PFSK-1 (cell line): ENCODE results near the gene PTPN7.

ENCODE experiments used
- FOXP2 ChIP-seq: optimal IDR thresholded peaks from 2 replicates; pipeline ENCODE3; 2011; ENCODE audit warnings: borderline replicate concordance, control low read depth, inconsistent platforms; ENCODE audit not compliant: insufficient read depth; ENCODE audit errors: extremely low read length, extremely low read depth
- POLR2AphosphoS5 ChIP-seq: IDR thresholded peaks from 2 replicates; pipeline ENCODE4 v1.6.1; 2012; ENCODE audit warnings: low read depth, mild to moderate bottlenecking, control low read depth, low read length, moderate library complexity
- REST ChIP-seq, 2 experiments: IDR thresholded peaks; 2 replicates each; pipeline versions ENCODE4 v1.6.1 to v1.8.0; 2011 to 2012; ENCODE audit warnings: low read depth in 2 of 2, low read length in 2 of 2, control low read depth in 1 of 2, inconsistent platforms in 1 of 2, mild to moderate bottlenecking in 1 of 2, moderate library complexity in 1 of 2; ENCODE audit not compliant: insufficient read depth in 1 of 2
- SIN3A ChIP-seq: IDR thresholded peaks from 2 replicates; pipeline ENCODE4 v1.6.1; 2012; ENCODE audit warnings: mild to moderate bottlenecking, low read length, moderate library complexity, borderline replicate concordance; ENCODE audit not compliant: insufficient read depth
- TAF1 ChIP-seq: IDR thresholded peaks from 2 replicates; pipeline ENCODE4 v1.6.1; 2012; ENCODE audit warnings: low read length, control low read depth, borderline replicate concordance; ENCODE audit not compliant: insufficient read depth

PTPN7 gene

DNA sequence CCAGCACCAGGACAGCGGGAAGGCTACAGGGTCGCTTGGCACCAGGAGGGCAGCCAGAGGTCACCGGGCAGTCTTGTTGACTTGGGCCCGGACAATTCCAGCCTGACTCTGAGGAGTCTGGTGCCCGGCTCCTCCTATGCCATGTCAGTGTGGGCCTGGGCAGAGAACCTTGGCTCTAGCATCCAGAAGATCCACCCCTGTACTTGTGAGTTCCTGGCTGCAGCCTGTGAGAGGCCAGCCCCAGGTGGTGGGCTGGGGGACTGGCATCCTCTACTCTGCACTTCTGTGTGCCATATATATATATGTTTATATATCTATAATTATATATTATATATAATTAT, 11.6 kb upstream of the PTPN7 start:
- no peak for TF ChIP-seq REST (IDR thresholded peaks at IDR 0.05; ENCODE audit: insufficient read depth in 1 of 2, low read depth in 2 of 2, low read length in 2 of 2)
- TF ChIP-seq SIN3A, result no peak
- TF ChIP-seq TAF1, result no peak
- TF ChIP-seq FOXP2, result no peak
- TF ChIP-seq POLR2AphosphoS5, result no peak

GRCh38 chr1:202171292-202172014, 11.1 kb upstream of the PTPN7 start:
- no peak for TF ChIP-seq REST (IDR thresholded peaks at IDR 0.05; ENCODE audit: insufficient read depth in 1 of 2, low read depth in 2 of 2, low read length in 2 of 2)

DNA sequence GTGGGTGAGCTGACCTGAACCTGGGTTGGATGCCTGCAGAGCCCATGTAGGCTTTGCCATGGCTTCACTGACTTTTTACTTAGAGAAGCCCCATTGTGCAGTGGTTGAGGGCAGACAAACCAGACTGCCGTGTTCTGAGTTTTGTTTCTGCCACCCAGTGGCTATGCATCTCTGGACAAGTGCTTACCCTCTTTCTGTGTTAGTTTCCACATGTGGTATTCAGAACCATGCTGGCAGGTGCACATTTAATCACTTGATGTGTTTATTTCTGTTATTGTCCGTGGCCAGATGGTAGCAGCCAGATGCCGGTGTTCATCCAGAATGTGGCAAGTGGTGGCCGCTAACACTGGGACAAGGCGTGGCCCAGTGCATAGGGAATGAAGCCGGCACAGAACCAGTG, 10.3 kb upstream of the PTPN7 start:
- TF ChIP-seq REST (IDR thresholded peaks at IDR 0.05; ENCODE audit: insufficient read depth in 1 of 2, low read depth in 2 of 2, low read length in 2 of 2), result no peak
- TF ChIP-seq POLR2AphosphoS5, result no peak
- TF ChIP-seq TAF1, result no peak
- TF ChIP-seq SIN3A, result no peak
- no peak for TF ChIP-seq FOXP2

DNA sequence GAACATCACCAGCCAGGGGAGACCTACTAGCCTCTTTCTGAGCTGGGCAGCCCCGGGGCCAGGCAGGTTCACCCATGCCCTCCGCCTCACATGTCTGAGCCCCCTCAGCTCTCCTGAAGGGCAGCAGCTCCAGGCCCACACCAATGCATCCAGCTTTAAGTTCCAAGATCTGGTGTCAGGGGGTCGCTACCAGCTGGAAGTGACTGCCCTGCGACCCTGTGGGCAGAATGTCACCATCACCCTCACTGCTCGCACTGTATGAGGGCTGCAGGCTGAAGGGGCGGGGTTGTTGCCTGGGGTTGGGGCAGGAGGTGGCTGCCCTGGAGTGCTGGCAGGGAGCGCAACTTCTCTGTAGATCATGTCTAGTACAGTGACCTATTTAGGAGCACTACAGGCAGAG, 8.5 kb upstream of the PTPN7 start:
- TF ChIP-seq SIN3A (no peak), POLR2AphosphoS5 (no peak), FOXP2 (no peak)

DNA sequence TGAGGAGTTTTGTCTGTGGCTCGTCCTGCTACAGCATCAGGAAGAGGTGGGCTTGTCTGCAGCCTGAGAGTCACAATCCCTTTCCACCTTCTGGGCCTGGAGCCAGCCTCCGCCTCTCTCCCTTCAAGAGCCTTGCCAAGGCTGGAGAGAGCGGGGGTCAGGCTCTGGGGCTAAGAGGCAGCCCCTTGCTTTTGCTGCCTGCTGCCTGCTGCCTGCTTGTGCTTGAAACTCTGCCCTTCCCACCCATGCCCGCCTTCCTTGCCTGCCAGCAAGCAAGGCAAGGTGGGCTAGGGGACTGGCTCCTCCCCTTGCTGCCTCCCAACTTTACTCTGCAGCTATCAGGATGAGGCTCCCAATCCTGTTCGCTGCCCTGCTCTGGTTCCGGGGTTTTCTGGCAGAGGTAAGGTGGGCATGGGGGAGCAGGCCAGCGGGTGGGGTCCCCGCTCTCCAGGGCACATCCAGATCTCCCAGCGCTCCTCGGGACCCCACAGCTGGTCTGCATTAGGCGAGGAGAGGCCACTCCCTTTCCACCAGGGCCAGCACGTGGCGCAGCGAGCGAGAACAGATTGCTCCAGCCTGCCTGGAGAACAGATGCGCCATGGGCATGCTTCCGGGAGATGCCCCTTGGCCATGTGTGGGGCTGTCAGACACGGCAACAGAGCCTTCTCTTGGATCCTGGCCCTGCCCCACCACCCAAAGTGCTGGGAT, 7.5 kb upstream of the PTPN7 start:
- TF ChIP-seq POLR2AphosphoS5 (no peak), REST (IDR thresholded peaks at IDR 0.05; ENCODE audit: insufficient read depth in 1 of 2, low read depth in 2 of 2, low read length in 2 of 2) (no peak), FOXP2 (peak; percentile 38), SIN3A (no peak), TAF1 (no peak)
